Measurements from ENCODE around the gene TSPAN9. TPM values are rescaled to one million over a fixed set of nuclear protein-coding genes. Genes with fewer than 3 reads are reported as not detected.

TSPAN9 gene
- total RNA-seq, 4 donors from 2014 or later: 27.9 to 49.1 (median 42.0) TPM

GRCh38 chr12:3177778-3178425, 100.7 kb downstream of the TSPAN9 start:
- TF ChIP-seq CTCF (IDR thresholded peaks at IDR 0.05): no peak
- TF ChIP-seq POLR2A (IDR thresholded peaks at IDR 0.05): no peak
- no peak overlapping the region for H3K4me3 ChIP-seq (ENCODE audit: low read depth, poor library complexity, severe bottlenecking)
- intact Hi-C loops (cut with DNase I; ENCODE audit: low total_unique reads): no loop called here
- WGBS, 2 donors: 92 to 94% methylated on average over 18 of the region's 18 CpGs
- DNase-seq (ENCODE audit: low spot score in 2 of 2): no peak

DNA sequence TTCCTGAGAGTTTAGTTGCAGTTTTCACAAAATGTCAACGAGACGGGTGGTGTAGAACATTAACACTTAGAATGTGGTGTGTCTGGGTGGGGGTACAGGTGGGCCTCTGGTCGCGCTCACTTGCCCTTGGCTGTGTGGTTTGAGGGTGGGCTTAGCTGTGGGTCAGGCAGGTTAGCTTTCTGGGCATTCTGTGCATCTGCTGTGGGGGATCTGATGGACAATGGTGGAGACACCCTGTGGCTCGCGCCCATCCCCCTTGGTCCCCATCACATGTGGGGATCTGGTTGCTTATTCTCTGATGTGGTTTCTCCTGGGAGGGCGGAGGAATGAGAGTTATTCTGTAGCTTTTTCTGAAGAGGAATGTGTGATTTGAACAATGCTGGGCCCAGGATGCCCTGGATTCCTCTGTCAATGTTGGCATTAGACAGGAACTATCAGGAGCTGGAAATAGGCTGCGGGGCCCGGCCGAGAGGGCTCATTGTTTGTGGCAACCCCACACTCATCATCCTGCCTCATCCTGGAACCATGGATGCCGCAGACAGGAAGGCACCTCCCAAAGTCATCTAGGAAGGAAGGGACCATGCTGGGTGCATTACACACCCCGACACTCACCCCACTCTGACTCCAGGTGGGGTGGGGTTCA, 101.6 kb downstream of the TSPAN9 start:
- intact Hi-C loops (cut with DNase I; ENCODE audit: low total_unique reads): no loop called here
- 79 to 82% methylated on average over 12 of the region's 12 CpGs for WGBS, 2 donors

GRCh38 chr12:3179731-3180130, 102.6 kb downstream of the TSPAN9 start:
- DNase-seq (ENCODE audit: low spot score in 2 of 2): no peak
- WGBS, 2 donors: 82% methylated on average over 12 of the region's 12 CpGs
- no peak overlapping the region for H3K4me3 ChIP-seq (ENCODE audit: low read depth, poor library complexity, severe bottlenecking)
- intact Hi-C loops (cut with DNase I; ENCODE audit: low total_unique reads): no loop called here
- TF ChIP-seq CTCF (IDR thresholded peaks at IDR 0.05) (no peak), POLR2A (IDR thresholded peaks at IDR 0.05) (no peak)

More for the DNA sequence above, 101.6 kb downstream of the TSPAN9 start:
- TF ChIP-seq CTCF (IDR thresholded peaks at IDR 0.05) (no peak), POLR2A (IDR thresholded peaks at IDR 0.05) (no peak)
- no peak overlapping the region for H3K4me3 ChIP-seq (ENCODE audit: low read depth, poor library complexity, severe bottlenecking)
- DNase-seq (ENCODE audit: low spot score in 2 of 2): no peak

DNA sequence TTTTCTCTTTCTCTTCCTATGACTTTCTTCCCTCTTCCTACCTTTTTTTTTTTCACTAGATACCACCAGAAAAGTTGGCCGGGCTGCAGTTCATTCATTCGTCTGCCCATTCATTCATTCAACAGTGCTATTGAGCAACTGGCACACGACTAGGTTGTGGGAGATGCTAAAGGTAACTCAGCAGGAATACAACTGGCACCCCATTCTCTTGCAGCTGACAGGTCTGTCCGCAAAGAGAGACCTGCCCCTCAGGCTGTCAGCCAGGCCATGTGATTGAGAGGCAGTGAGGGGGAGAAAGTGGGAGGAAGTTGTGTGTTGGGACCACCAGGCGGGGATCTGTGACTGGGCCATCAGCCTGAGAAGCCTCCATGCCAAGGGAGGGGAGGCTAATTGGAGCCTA, 105.2 kb downstream of the TSPAN9 start:
- intact Hi-C loops (cut with DNase I; ENCODE audit: low total_unique reads): no loop called here
- 71 to 82% methylated on average over 5 of the region's 5 CpGs for WGBS, 2 donors
- no peak overlapping the region for H3K4me3 ChIP-seq (ENCODE audit: low read depth, poor library complexity, severe bottlenecking)
- no peak for DNase-seq (ENCODE audit: low spot score in 2 of 2)
- TF ChIP-seq POLR2A (IDR thresholded peaks at IDR 0.05) (no peak), CTCF (IDR thresholded peaks at IDR 0.05) (no peak)

GRCh38 chr12:3184485-3184884, 107.3 kb downstream of the TSPAN9 start:
- DNase-seq (ENCODE audit: low spot score in 2 of 2): no peak
- WGBS, 2 donors: 81 to 96% methylated on average over 12 of the region's 12 CpGs
- intact Hi-C loops (cut with DNase I; ENCODE audit: low total_unique reads): no loop called here
- no peak overlapping the region for H3K4me3 ChIP-seq (ENCODE audit: low read depth, poor library complexity, severe bottlenecking)
- TF ChIP-seq POLR2A (IDR thresholded peaks at IDR 0.05) (no peak), CTCF (IDR thresholded peaks at IDR 0.05) (no peak)

All from lower leg skin (tissue), 4 donors.